PFSK-1 (cell line): Measurements from ENCODE around the gene CD5L.

Experiments
- FOXP2 ChIP-seq: optimal IDR thresholded peaks from 2 replicates; pipeline ENCODE3; 2011; ENCODE audit warnings: borderline replicate concordance, control low read depth, inconsistent platforms; ENCODE audit not compliant: insufficient read depth; ENCODE audit errors: extremely low read length, extremely low read depth
- POLR2AphosphoS5 ChIP-seq: IDR thresholded peaks from 2 replicates; pipeline ENCODE4 v1.6.1; 2012; ENCODE audit warnings: low read depth, mild to moderate bottlenecking, control low read depth, low read length, moderate library complexity
- SIN3A ChIP-seq: IDR thresholded peaks from 2 replicates; pipeline ENCODE4 v1.6.1; 2012; ENCODE audit warnings: mild to moderate bottlenecking, low read length, moderate library complexity, borderline replicate concordance; ENCODE audit not compliant: insufficient read depth
- TAF1 ChIP-seq: IDR thresholded peaks from 2 replicates; pipeline ENCODE4 v1.6.1; 2012; ENCODE audit warnings: low read length, control low read depth, borderline replicate concordance; ENCODE audit not compliant: insufficient read depth
- TF ChIP-seq, protein P1 (sequence below), 2 experiments: IDR thresholded peaks; 2 replicates each; pipeline versions ENCODE4 v1.6.1 to v1.8.0; 2011 to 2012; ENCODE audit warnings: low read depth in 2 of 2, low read length in 2 of 2, control low read depth in 1 of 2, inconsistent platforms in 1 of 2, mild to moderate bottlenecking in 1 of 2, moderate library complexity in 1 of 2; ENCODE audit not compliant: insufficient read depth in 1 of 2

The CD5L gene

DNA sequence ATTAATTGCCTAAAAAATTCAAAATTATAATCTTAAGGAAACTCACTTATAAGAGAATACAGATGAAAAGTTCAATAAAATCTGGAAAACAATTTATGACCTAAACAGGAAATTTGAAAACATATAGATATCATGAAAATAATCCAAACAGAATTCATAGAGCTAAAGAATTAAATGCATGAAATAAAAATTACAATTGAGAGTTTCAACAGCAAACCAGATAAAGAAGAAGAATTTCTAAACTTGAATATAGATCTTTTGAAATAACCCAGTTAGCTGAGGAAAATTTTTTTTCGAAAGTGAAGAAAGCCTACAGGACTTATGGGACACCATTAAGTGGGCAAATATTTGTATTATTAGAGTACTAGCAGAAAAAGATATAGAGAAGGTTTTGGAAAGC lies 28.3 kb downstream of the CD5L start:
- TF ChIP-seq FOXP2 (no peak), SIN3A (no peak), TAF1 (no peak), POLR2AphosphoS5 (no peak)
- TF ChIP-seq, protein P1, sequence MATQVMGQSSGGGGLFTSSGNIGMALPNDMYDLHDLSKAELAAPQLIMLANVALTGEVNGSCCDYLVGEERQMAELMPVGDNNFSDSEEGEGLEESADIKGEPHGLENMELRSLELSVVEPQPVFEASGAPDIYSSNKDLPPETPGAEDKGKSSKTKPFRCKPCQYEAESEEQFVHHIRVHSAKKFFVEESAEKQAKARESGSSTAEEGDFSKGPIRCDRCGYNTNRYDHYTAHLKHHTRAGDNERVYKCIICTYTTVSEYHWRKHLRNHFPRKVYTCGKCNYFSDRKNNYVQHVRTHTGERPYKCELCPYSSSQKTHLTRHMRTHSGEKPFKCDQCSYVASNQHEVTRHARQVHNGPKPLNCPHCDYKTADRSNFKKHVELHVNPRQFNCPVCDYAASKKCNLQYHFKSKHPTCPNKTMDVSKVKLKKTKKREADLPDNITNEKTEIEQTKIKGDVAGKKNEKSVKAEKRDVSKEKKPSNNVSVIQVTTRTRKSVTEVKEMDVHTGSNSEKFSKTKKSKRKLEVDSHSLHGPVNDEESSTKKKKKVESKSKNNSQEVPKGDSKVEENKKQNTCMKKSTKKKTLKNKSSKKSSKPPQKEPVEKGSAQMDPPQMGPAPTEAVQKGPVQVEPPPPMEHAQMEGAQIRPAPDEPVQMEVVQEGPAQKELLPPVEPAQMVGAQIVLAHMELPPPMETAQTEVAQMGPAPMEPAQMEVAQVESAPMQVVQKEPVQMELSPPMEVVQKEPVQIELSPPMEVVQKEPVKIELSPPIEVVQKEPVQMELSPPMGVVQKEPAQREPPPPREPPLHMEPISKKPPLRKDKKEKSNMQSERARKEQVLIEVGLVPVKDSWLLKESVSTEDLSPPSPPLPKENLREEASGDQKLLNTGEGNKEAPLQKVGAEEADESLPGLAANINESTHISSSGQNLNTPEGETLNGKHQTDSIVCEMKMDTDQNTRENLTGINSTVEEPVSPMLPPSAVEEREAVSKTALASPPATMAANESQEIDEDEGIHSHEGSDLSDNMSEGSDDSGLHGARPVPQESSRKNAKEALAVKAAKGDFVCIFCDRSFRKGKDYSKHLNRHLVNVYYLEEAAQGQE (IDR thresholded peaks at IDR 0.05; ENCODE audit: insufficient read depth in 1 of 2, low read depth in 2 of 2, low read length in 2 of 2) = no peak

DNA sequence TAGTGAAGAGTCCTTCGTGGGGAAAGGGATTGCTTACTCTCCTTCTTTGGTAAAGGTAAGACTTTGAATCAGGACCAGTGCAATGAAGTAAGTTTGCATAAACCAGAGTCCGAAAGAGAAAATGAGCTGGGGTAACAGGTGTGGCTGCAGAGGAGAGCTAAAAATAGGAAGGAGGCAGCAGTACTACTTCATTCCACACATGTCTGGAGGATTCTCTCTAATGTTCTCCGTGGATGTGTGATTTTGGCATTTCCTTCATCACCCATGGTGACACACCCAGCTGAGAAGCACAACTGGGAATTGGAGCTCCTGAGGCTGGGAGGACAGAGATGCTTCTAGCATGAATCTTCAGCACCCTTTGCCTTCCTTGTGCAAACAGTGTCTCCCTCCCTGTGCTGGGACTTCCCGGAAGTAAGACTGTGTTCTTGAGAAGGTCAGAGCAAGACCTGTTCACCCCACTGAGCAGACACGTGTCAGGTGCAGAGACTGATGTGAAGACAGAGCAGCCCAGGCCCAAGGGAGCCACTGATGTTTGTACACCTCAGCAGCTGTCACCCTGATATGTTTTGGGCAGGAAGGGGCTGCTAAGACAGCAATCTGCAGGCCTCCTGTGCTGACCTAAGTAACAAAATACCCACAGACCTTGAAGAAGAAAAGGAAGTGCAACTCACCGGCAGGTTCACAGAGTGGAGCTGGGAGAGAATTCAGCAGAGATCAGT lies 35.0 kb downstream of the CD5L start:
- no peak for TF ChIP-seq FOXP2
- TF ChIP-seq SIN3A = no peak
- TF ChIP-seq TAF1 = no peak
- TF ChIP-seq, protein P1 (IDR thresholded peaks at IDR 0.05; ENCODE audit: insufficient read depth in 1 of 2, low read depth in 2 of 2, low read length in 2 of 2) = no peak
- TF ChIP-seq POLR2AphosphoS5 = no peak

DNA sequence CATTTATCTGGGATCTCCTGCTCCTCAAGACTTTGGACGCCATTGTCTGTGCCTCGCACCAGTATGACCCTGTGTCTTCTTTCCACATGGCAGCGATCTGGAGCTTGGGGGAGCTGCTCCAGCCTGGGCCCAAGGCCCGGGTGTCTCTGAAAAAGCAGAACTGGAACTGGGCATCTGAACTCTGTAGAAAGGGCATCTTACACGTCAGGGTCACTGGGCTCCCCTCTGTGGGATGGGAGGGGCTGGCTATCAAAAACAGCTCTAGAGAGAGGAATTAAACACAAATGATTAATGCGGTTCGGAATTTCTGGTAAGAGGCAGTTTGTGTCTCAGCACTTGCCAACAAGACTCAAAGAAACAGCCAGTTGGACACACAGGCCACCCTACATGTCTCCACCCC lies 37.8 kb downstream of the CD5L start:
- TF ChIP-seq FOXP2 (no peak), POLR2AphosphoS5 (no peak), SIN3A (no peak), TAF1 (no peak)
- TF ChIP-seq, protein P1 (IDR thresholded peaks at IDR 0.05; ENCODE audit: insufficient read depth in 1 of 2, low read depth in 2 of 2, low read length in 2 of 2) = no peak

DNA sequence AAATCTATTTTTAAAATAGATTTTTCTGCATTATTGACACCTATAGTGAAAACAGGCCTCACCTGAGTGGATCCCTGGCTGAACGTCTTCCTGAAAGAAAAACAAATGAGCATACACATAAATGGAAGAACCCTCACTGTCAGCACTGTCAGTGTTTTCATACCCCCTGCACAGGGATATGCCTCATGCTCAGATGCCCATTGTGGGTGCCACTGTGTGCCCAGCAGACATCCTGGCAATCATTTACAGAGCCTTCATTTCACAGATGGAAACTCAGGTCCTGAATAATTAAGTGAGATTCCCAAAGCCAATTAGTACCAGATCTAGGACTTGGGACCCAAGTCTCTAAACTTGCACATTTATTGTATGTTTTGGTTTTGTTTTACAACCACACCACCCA lies 41.6 kb downstream of the CD5L start:
- no peak for TF ChIP-seq POLR2AphosphoS5
- no peak for TF ChIP-seq SIN3A
- no peak for TF ChIP-seq TAF1
- TF ChIP-seq, protein P1 (IDR thresholded peaks at IDR 0.05; ENCODE audit: insufficient read depth in 1 of 2, low read depth in 2 of 2, low read length in 2 of 2) = no peak
- no peak for TF ChIP-seq FOXP2

DNA sequence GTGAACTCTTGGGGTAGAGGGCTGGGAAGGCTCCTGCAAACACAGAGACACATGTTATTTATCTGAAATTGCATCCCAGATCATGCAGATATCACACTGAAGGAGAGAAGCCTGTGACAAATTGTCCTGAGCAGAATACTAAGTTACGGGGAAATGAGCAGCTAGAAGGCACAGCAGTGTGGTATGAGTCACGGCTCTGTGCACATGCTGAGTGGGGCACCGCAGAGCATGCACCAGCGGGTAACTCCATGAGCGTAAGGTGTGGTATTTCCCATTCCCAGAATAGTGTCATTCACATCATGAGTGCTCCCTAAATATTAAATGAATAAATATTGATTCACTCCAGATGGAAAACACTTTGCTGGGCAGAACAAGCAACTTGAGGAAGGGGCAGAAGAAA lies 43.4 kb downstream of the CD5L start:
- TF ChIP-seq POLR2AphosphoS5 (no peak), SIN3A (no peak), FOXP2 (no peak), TAF1 (no peak)
- TF ChIP-seq, protein P1 (IDR thresholded peaks at IDR 0.05; ENCODE audit: insufficient read depth in 1 of 2, low read depth in 2 of 2, low read length in 2 of 2) = no peak
